HEK293 (cell line): ENCODE measurements around the gene NFE2L1.
A peak's percentile ranks its signal among the peaks of the same experiment; 100 is the strongest.

ENCODE experiments used
- CTCF ChIA-PET: fragments of 350-600 bp; formaldehyde crosslinking; extraction: SDS; loops from one replicate; lab custom pipeline; 2021; ENCODE audit warnings: antibody characterized with exemption; lab: Yijun Ruan, JAX
- POLR2A ChIA-PET: fragments of 300-600 bp; formaldehyde crosslinking; extraction: SDS; loops from one replicate; lab custom pipeline; 2020; ENCODE audit warnings: antibody characterized with exemption, inconsistent platforms; lab: Yijun Ruan, JAX
- H3K27ac ChIP-seq: fragments of 200-500 bp; sonication (Bioruptor generic); 2 replicates; pipeline ENCODE4 v1.5.1; 2014; ENCODE audit warnings: low read depth, low read length, control low read depth, inconsistent platforms; ENCODE audit errors: extremely low read depth
- H3K36me3 ChIP-seq, 2 experiments: fragments of 200-500 bp in 1 of 2; sonication (Bioruptor generic) in 1 of 2; 1 replicate in 1 of 2; 2 replicates in 1 of 2; pipeline ENCODE4 v1.5.1; 2014 to 2017; ENCODE audit warnings: inconsistent platforms in 2 of 2, low read length in 2 of 2; ENCODE audit not compliant: control insufficient read depth in 2 of 2, insufficient read depth in 1 of 2
- H3K4me1 ChIP-seq: fragments of 200-500 bp; sonication (Bioruptor generic); 2 replicates; pipeline ENCODE4 v1.5.1; 2014; ENCODE audit warnings: mild to moderate bottlenecking, low read length, inconsistent platforms; ENCODE audit not compliant: control insufficient read depth, insufficient read depth
- H3K4me3 ChIP-seq: 2 replicates; pipeline ENCODE4 v1.5.1; 2011; ENCODE audit warnings: low read depth, mild to moderate bottlenecking, control low read depth, low read length, moderate library complexity
- H3K9me3 ChIP-seq: fragments of 200-500 bp; sonication (Bioruptor generic); 2 replicates; pipeline ENCODE4 v1.5.1; 2014; ENCODE audit warnings: low read depth, low read length, inconsistent platforms; ENCODE audit not compliant: control insufficient read depth, insufficient read depth
- GLI2 ChIP-seq: fragments of 450-650 bp; formaldehyde crosslinking; IDR thresholded peaks from 2 replicates; pipeline ENCODE4; 2017; ENCODE audit warnings: missing biosample characterization, missing genetic modification characterization, low read depth, borderline replicate concordance
- GLIS1 ChIP-seq: fragments of 450-650 bp; formaldehyde crosslinking; IDR thresholded peaks from 2 replicates; pipeline ENCODE4 v1.5.1; 2016; ENCODE audit warnings: missing biosample characterization, missing genetic modification characterization
- SCRT2 ChIP-seq: fragments of 450-650 bp; formaldehyde crosslinking; IDR thresholded peaks from 2 replicates; pipeline ENCODE4 v1.5.1; 2016; ENCODE audit warnings: missing biosample characterization, missing genetic modification characterization
- TCF7L2 ChIP-seq: IDR thresholded peaks from 2 replicates; pipeline ENCODE4 v1.6.1; 2011; ENCODE audit warnings: low read depth, mild to moderate bottlenecking, inconsistent platforms, low read length, moderate library complexity, borderline replicate concordance
- ZBTB48 ChIP-seq: fragments of 450-650 bp; formaldehyde crosslinking; IDR thresholded peaks from 2 replicates; pipeline ENCODE4 v1.5.1; 2016; ENCODE audit warnings: missing biosample characterization, missing genetic modification characterization
- ZIC2 ChIP-seq: fragments of 450-650 bp; formaldehyde crosslinking; IDR thresholded peaks from 2 replicates; pipeline ENCODE4 v1.5.1; 2016; ENCODE audit warnings: missing biosample characterization, missing genetic modification characterization
- ZNF121 ChIP-seq: fragments of 450-650 bp; formaldehyde crosslinking; IDR thresholded peaks from 2 replicates; pipeline ENCODE4 v1.5.1; 2016; ENCODE audit warnings: missing biosample characterization, missing genetic modification characterization
- ZNF266 ChIP-seq: fragments of 450-650 bp; formaldehyde crosslinking; IDR thresholded peaks from 2 replicates; pipeline ENCODE4 v1.5.1; 2016; ENCODE audit warnings: missing biosample characterization, missing genetic modification characterization, low read depth
- ZNF350 ChIP-seq: fragments of 450-650 bp; formaldehyde crosslinking; IDR thresholded peaks from 2 replicates; pipeline ENCODE4 v1.5.0; 2017; ENCODE audit warnings: missing biosample characterization, mild to moderate bottlenecking, missing genetic modification characterization
- ZNF416 ChIP-seq: fragments of 450-650 bp; formaldehyde crosslinking; IDR thresholded peaks from 2 replicates; pipeline ENCODE4 v1.5.1; 2016; ENCODE audit warnings: missing biosample characterization, missing genetic modification characterization
- TF ChIP-seq, protein P1 (sequence below): fragments of 450-650 bp; formaldehyde crosslinking; IDR thresholded peaks from 2 replicates; pipeline ENCODE4 v1.5.1; 2016; ENCODE audit warnings: missing biosample characterization, missing genetic modification characterization, low read depth
- TF ChIP-seq, protein P2 (sequence below): fragments of 450-650 bp; IDR thresholded peaks from 2 replicates; pipeline ENCODE4 v1.5.1; 2018; ENCODE audit warnings: missing biosample characterization, missing genetic modification characterization
- TF ChIP-seq, protein P3 (sequence below): fragments of 450-650 bp; formaldehyde crosslinking; IDR thresholded peaks from 2 replicates; pipeline ENCODE4 v1.5.1; 2017; ENCODE audit warnings: missing biosample characterization, missing genetic modification characterization

The NFE2L1 gene

DNA sequence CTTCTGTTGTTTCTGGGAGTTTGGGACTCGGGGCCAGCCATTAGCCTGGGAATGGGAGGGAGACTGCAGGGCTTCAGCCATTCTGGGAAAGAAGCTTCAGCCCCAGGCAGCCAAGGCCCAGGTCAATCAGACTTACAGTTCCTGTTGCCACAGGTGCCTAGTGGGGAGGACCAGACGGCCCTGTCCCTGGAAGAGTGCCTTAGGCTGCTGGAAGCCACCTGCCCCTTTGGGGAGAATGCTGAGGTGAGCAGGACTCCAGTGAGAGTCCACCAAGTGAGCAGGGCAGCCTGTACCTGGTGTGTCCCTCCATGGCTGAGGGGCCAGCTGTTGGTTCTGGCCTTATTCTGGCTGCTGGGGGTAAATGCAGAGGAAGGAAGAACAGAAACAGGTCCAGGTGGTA, 8.7 kb downstream of the NFE2L1 start:
- CTCF ChIA-PET = interaction anchor here (1.8 to 4.1 kb wide), 3 partner anchors 12 to 31 kb away, joined by 4 to 29 read pairs (median 7); no protein-coding TSS in a partner anchor
- POLR2A ChIA-PET = interaction anchor here (1.4 kb wide), 1 partner anchor 9 kb away, joined by 4 read pairs; the partner anchor contains the start of gene NFE2L1
- Histone ChIP-seq H3K4me3 (no peak overlapping the region), H3K4me1 (peaks cover 26% of the 10 kb centered on the region)
- no peak for TF ChIP-seq GLI2 (tag by site-specific recombination)
- TF ChIP-seq ZNF121 = no peak
- no peak for TF ChIP-seq ZNF266 (tag by site-specific recombination)
- no peak for TF ChIP-seq ZBTB48 (tag by site-specific recombination)
- 0 out of 2 replicates have a peak, but pooled peaks have one; percentile 16 for TF ChIP-seq SCRT2
- TF ChIP-seq ZNF350 = no peak
- TF ChIP-seq, protein P1, sequence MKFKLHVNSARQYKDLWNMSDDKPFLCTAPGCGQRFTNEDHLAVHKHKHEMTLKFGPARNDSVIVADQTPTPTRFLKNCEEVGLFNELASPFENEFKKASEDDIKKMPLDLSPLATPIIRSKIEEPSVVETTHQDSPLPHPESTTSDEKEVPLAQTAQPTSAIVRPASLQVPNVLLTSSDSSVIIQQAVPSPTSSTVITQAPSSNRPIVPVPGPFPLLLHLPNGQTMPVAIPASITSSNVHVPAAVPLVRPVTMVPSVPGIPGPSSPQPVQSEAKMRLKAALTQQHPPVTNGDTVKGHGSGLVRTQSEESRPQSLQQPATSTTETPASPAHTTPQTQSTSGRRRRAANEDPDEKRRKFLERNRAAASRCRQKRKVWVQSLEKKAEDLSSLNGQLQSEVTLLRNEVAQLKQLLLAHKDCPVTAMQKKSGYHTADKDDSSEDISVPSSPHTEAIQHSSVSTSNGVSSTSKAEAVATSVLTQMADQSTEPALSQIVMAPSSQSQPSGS (tag by site-specific recombination) = no peak
- TF ChIP-seq, all 188 proteins: peak for 1
- Histone ChIP-seq H3K36me3 (peaks cover 29 to 88% of the 10 kb centered on the region in 2 experiments), H3K27ac (peak overlapping the region; percentile 77; the same call in 1 of the 2 replicates), H3K9me3 (no peaks in the 10 kb centered on the region)

DNA sequence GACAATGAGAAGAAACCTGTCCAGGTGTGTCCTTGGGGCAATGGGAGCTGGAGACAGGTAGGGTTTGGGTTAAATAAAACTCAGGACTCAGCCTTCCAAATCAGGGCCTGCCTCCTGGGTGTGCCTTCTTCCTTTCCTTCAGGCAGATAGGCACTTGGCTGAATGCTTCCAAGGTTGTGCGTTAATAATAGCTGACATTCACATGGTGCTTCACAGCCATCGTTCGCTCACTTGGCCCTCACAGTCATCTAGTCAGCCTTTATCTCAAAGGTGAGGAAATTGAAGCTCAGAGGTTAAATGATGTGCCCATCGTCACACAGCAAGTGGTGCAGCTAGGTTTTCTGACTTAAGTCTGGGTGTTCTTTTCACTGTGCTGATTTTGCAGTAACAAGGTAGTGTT, 9.5 kb downstream of the NFE2L1 start:
- POLR2A ChIA-PET = interaction anchor here (0.7 to 5.4 kb wide), 2 partner anchors 9 to 43 kb away, joined by 4 to 51 read pairs; partner anchors contain the start of gene NFE2L1

DNA sequence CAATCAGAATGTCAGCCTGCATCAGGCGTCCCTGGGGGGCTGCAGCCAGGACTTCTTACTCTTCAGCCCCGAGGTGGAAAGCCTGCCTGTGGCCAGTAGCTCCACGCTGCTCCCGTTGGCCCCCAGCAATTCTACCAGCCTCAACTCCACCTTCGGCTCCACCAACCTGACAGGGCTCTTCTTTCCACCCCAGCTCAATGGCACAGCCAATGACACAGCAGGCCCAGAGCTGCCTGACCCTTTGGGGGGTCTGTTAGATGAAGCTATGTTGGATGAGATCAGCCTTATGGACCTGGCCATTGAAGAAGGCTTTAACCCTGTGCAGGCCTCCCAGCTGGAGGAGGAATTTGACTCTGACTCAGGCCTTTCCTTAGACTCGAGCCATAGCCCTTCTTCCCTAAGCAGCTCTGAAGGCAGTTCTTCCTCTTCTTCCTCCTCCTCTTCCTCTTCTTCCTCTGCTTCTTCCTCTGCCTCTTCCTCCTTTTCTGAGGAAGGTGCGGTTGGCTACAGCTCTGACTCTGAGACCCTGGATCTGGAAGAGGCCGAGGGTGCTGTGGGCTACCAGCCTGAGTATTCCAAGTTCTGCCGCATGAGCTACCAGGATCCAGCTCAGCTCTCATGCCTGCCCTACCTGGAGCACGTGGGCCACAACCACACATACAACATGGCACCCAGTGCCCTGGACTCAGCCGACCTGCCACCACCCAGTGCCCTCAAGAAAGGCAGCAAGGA, 10.4 kb downstream of the NFE2L1 start:
- Histone ChIP-seq H3K4me1 (peaks cover 9% of the 10 kb centered on the region), H3K36me3 (peaks cover 46 to 90% of the 10 kb centered on the region in 2 experiments), H3K27ac (no peak overlapping the region), H3K9me3 (no peaks in the 10 kb centered on the region), H3K4me3 (no peak overlapping the region)
- POLR2A ChIA-PET = interaction anchor here (5.4 kb wide), 1 partner anchor 10 kb away, joined by 51 read pairs; the partner anchor contains the start of gene NFE2L1
- peak; percentile 58 for TF ChIP-seq ZIC2
- TF ChIP-seq, protein P2, sequence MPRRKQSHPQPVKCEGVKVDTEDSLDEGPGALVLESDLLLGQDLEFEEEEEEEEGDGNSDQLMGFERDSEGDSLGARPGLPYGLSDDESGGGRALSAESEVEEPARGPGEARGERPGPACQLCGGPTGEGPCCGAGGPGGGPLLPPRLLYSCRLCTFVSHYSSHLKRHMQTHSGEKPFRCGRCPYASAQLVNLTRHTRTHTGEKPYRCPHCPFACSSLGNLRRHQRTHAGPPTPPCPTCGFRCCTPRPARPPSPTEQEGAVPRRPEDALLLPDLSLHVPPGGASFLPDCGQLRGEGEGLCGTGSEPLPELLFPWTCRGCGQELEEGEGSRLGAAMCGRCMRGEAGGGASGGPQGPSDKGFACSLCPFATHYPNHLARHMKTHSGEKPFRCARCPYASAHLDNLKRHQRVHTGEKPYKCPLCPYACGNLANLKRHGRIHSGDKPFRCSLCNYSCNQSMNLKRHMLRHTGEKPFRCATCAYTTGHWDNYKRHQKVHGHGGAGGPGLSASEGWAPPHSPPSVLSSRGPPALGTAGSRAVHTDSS (tag by site-specific recombination) = peak; percentile 97
- TF ChIP-seq GLIS1 (tag by site-specific recombination) = peak; percentile 61
- TF ChIP-seq TCF7L2 = no peak
- CTCF ChIA-PET = interaction anchor here (0.5 to 4.1 kb wide), 11 partner anchors 10 to 140 kb away, joined by 3 to 29 read pairs (median 5); no protein-coding TSS in a partner anchor

More for the DNA sequence above, 9.5 kb downstream of the NFE2L1 start:
- peaks cover 19% of the 10 kb centered on the region for H3K4me1 ChIP-seq
- TF ChIP-seq, protein P3, sequence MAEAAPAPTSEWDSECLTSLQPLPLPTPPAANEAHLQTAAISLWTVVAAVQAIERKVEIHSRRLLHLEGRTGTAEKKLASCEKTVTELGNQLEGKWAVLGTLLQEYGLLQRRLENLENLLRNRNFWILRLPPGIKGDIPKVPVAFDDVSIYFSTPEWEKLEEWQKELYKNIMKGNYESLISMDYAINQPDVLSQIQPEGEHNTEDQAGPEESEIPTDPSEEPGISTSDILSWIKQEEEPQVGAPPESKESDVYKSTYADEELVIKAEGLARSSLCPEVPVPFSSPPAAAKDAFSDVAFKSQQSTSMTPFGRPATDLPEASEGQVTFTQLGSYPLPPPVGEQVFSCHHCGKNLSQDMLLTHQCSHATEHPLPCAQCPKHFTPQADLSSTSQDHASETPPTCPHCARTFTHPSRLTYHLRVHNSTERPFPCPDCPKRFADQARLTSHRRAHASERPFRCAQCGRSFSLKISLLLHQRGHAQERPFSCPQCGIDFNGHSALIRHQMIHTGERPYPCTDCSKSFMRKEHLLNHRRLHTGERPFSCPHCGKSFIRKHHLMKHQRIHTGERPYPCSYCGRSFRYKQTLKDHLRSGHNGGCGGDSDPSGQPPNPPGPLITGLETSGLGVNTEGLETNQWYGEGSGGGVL (tag by site-specific recombination) = no peak
- no peak for TF ChIP-seq ZNF416 (tag by site-specific recombination)
- CTCF ChIA-PET = interaction anchor here (0.8 to 4.1 kb wide), 8 partner anchors 10 to 124 kb away, joined by 3 to 29 read pairs (median 5); no protein-coding TSS in a partner anchor
- peaks cover 36 to 88% of the 10 kb centered on the region in 2 experiments for H3K36me3 ChIP-seq
- H3K27ac ChIP-seq = no peak overlapping the region
- no peak overlapping the region for H3K4me3 ChIP-seq
- no peaks in the 10 kb centered on the region for H3K9me3 ChIP-seq
